AG04450 (cell line): ENCODE results near the gene SCTR. TPM values are rescaled to one million over a fixed set of nuclear protein-coding genes. Genes with fewer than 3 reads are reported as not detected.

Experiments used
- CTCF ChIA-PET: fragments of 300-600, 350-600 bp; formaldehyde crosslinking; extraction: SDS; loops from one replicate; lab custom pipeline; 2022; ENCODE audit warnings: antibody characterized with exemption, inconsistent platforms; lab: Charles Lee
- POLR2A ChIA-PET: fragments of 350-600 bp; formaldehyde crosslinking; extraction: SDS; loops from one replicate; lab custom pipeline; 2021; ENCODE audit warnings: antibody characterized with exemption, inconsistent platforms; lab: Yijun Ruan, JAX
- DNase-seq: peaks from one replicate; pipeline ENCODE4 v3.0.0-alpha.2; 2011; ENCODE audit warnings: low read depth, low spot score
- H3K27ac ChIP-seq: one replicate; pipeline ENCODE4 v1.5.1; 2012; ENCODE audit warnings: low read depth, low read length, control low read depth
- H3K27me3 ChIP-seq: one replicate; pipeline ENCODE4 v1.6.0; 2012; ENCODE audit warnings: low read length; ENCODE audit not compliant: control insufficient read depth, insufficient read depth
- H3K4me3 ChIP-seq: 2 replicates; pipeline ENCODE4 v1.5.1; 2011; ENCODE audit warnings: mild to moderate bottlenecking, low read depth, low read length, control low read depth
- H3K9me3 ChIP-seq: 2 replicates; pipeline ENCODE4 v1.5.1; 2012; ENCODE audit warnings: low read length; ENCODE audit not compliant: control insufficient read depth, insufficient read depth
- CTCF ChIP-seq: IDR thresholded peaks from 2 replicates; pipeline ENCODE4 v1.5.1; 2011; ENCODE audit warnings: low read depth, low read length, control low read depth, inconsistent platforms
- polyA plus RNA-seq: library from polyadenylated mRNA; depleted of rRNA; stranded (reverse); fragments of >200 nt; gene quantifications from 2 replicates; pipeline ENCODE4 v1.2.3, GENCODE V29; 2011

SCTR gene
- polyA plus RNA-seq, 1 experiment, result not detected

- H3K4me3 ChIP-seq, result no peak overlapping the region
- H3K27ac ChIP-seq, result no peak overlapping the region
- DNase-seq, result no peak
- CTCF ChIA-PET, result no interaction called here
- no peak for TF ChIP-seq CTCF
- H3K27me3 ChIP-seq, result peaks cover 13% of the 10 kb centered on the region
- POLR2A ChIA-PET, result no interaction called here
- no peaks in the 10 kb centered on the region for H3K9me3 ChIP-seq
Measured at GRCh38 chr2:119481501-119482455, 42.5 kb downstream of the SCTR start.

- Histone ChIP-seq H3K4me3 (no peak overlapping the region), H3K9me3 (no peaks in the 10 kb centered on the region), H3K27ac (no peak overlapping the region), H3K27me3 (peaks cover 7% of the 10 kb centered on the region)
- DNase-seq, result no peak
- CTCF ChIA-PET, result interaction anchor here (0.5 kb wide), 1 partner anchor 25 kb away, joined by 8 read pairs; no protein-coding TSS in a partner anchor
- POLR2A ChIA-PET, result no interaction called here
- TF ChIP-seq CTCF, result no peak
Measured at GRCh38 chr2:119480718-119481142, 43.6 kb downstream of the SCTR start.

GRCh38 chr2:119480184-119480583 lies 44.1 kb downstream of the SCTR start:
- no peak for TF ChIP-seq CTCF
- Histone ChIP-seq H3K4me3 (no peak overlapping the region), H3K27me3 (peaks cover 7% of the 10 kb centered on the region), H3K27ac (no peak overlapping the region), H3K9me3 (no peaks in the 10 kb centered on the region)
- no peak for DNase-seq
- CTCF ChIA-PET, result interaction anchor here (0.5 to 1.3 kb wide), 3 partner anchors 10 to 74 kb away, joined by 3 to 8 read pairs (median 5); no protein-coding TSS in a partner anchor
- POLR2A ChIA-PET, result no interaction called here

- TF ChIP-seq CTCF, result no peak
- Histone ChIP-seq H3K27me3 (peaks cover 3% of the 10 kb centered on the region), H3K4me3 (no peak overlapping the region), H3K9me3 (no peaks in the 10 kb centered on the region), H3K27ac (no peak overlapping the region)
- DNase-seq, result no peak
- ChIA-PET POLR2A (no interaction called here), CTCF (interaction anchor here (0.5 to 4.0 kb wide), 6 partner anchors 9 to 597 kb away, joined by 3 to 41 read pairs (median 4); no protein-coding TSS in a partner anchor)
Measured at GRCh38 chr2:119478978-119479295, 45.3 kb downstream of the SCTR start.
